ENCODE results near the gene PIGL. TPM values are rescaled to one million over a fixed set of nuclear protein-coding genes. Genes with fewer than 3 reads are reported as not detected.
"Not testable (repeated sequence)": the region's sequence is repeated elsewhere in the genome, so short reads cannot be mapped to it uniquely, and the experiment has no call there.

PIGL gene
- total RNA-seq, 1 donor = 14.7 TPM

GRCh38 chr17:16306211-16306610, 89.2 kb downstream of the PIGL start:
- no peak for DNase-seq (ENCODE audit: low read depth)
- no peak for TF ChIP-seq CTCF (IDR thresholded peaks at IDR 0.05; ENCODE audit: insufficient read depth, low read depth, low read length)
- H3K4me3 ChIP-seq (ENCODE audit: low read depth, low read length) = no peak overlapping the region

GRCh38 chr17:16312061-16312460, 95.1 kb downstream of the PIGL start:
- not testable (repeated sequence) for DNase-seq (ENCODE audit: low read depth); H3K4me3 ChIP-seq (ENCODE audit: low read depth, low read length)

GRCh38 chr17:16313139-16314090, 96.4 kb downstream of the PIGL start:
- H3K4me3 ChIP-seq (ENCODE audit: low read depth, low read length) = no peak overlapping the region
- no peak for TF ChIP-seq CTCF (IDR thresholded peaks at IDR 0.05; ENCODE audit: insufficient read depth, low read depth, low read length)
- DNase-seq (ENCODE audit: low read depth) = peak; percentile 64

- no peak overlapping the region for H3K4me3 ChIP-seq (ENCODE audit: low read depth, low read length)
- DNase-seq (ENCODE audit: low read depth) = peak; percentile 24
- TF ChIP-seq CTCF (IDR thresholded peaks at IDR 0.05; ENCODE audit: insufficient read depth, low read depth, low read length) = no peak
These were observed 97.2 kb downstream of the PIGL start for GRCh38 chr17:16314189-16314588.

- TF ChIP-seq CTCF (IDR thresholded peaks at IDR 0.05; ENCODE audit: insufficient read depth, low read depth, low read length) = no peak
- DNase-seq (ENCODE audit: low read depth) = no peak
- no peak overlapping the region for H3K4me3 ChIP-seq (ENCODE audit: low read depth, low read length)
These were observed 97.8 kb downstream of the PIGL start for GRCh38 chr17:16314859-16315258.

GRCh38 chr17:16319969-16320368, 103.0 kb downstream of the PIGL start:
- DNase-seq (ENCODE audit: low read depth) = no peak
- no peak overlapping the region for H3K4me3 ChIP-seq (ENCODE audit: low read depth, low read length)
- no peak for TF ChIP-seq CTCF (IDR thresholded peaks at IDR 0.05; ENCODE audit: insufficient read depth, low read depth, low read length)

GRCh38 chr17:16322636-16323035, 105.6 kb downstream of the PIGL start:
- TF ChIP-seq CTCF (IDR thresholded peaks at IDR 0.05; ENCODE audit: insufficient read depth, low read depth, low read length) = no peak
- DNase-seq (ENCODE audit: low read depth) = peak; percentile 94
- no peak overlapping the region for H3K4me3 ChIP-seq (ENCODE audit: low read depth, low read length)
